Parietal lobe (tissue), 1 donor: ENCODE results near the gene SPATA31D3. TPM values are rescaled to one million over a fixed set of nuclear protein-coding genes. Genes with fewer than 3 reads are reported as not detected.

Source experiments
- total RNA-seq: library from RNA; depleted of rRNA; stranded (reverse); fragments of >200 nt; gene quantifications from one replicate; pipeline ENCODE4 v1.2.3, GENCODE V29; 2014

SPATA31D3 gene
- not detected for total RNA-seq

GRCh38 chr9:81943393-81943792, at the start of gene SPATA31D3:
SPATA31D3 (plus strand) TSS chr9:81943500; CDS start chr9:81943586, 86 bp downstream.

DNA sequence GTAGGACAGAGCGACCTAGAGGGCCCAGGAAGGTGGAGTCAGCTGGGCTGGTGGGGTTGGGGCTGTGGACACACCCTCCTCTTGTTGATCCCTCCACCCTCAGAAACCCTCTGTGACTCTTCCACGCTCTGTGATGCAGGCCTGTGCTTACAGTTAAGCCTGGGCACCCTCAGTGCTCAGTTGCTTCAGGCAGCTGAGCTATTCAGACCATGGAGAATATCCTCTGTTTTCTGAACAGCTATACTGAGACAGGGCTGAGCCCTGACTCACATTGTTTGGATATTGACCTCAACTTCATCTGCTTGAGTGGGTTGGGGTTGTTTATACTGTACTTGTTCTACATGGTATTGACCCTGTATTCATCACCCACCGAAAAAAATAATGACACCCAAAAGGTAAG, 15.0 kb upstream of the SPATA31D3 start, which contains the start of gene SPATA31D4:
Gene SPATA31D4 (plus strand): TSS at position 124 of the 400 bp plus-strand sequence. CDS start 86 bp downstream, at position 210.

GRCh38 chr9:81988472-81988871, 45.2 kb downstream of the SPATA31D3 start, which contains the start of gene SPATA31D1:
SPATA31D1 (plus strand) TSS chr9:81988772; CDS start chr9:81988819, 47 bp downstream.

Other genes with a start within 250 kb of the SPATA31D3 start
- gene SPATA31D4, start 15.1 kb upstream of the SPATA31D3 start, total RNA-seq, result not detected
- not detected for gene SPATA31D1, start 45.3 kb downstream of the SPATA31D3 start, total RNA-seq